GM21360 (cell line): ENCODE measurements around the gene ZNF282.

Experiments
- ATAC-seq: cut with Tn5 transposase; IDR thresholded peaks from one replicate; pipeline ENCODE4 v1.9.1; 2021; ENCODE audit warnings: mild to moderate bottlenecking, moderate library complexity; ENCODE audit not compliant: unreplicated experiment

The ZNF282 gene

GRCh38 chr7:149195180-149196150 lies at the start of gene ZNF282:
ZNF282 (plus strand) TSS chr7:149195546; CDS start chr7:149195590, 44 bp downstream.
- peak; percentile 92 for ATAC-seq

- peak; percentile 71 for ATAC-seq
These were observed 48.1 kb upstream of the ZNF282 start, which contains the start of gene ZNF398 for GRCh38 chr7:149147072-149147751. ZNF398 (plus strand) TSS chr7:149147453; CDS start chr7:149147743, 290 bp downstream.

GRCh38 chr7:149147752-149148653 lies 47.3 kb upstream of the ZNF282 start:
- peak; percentile 21 for ATAC-seq

GRCh38 chr7:149150981-149151380 lies 44.4 kb upstream of the ZNF282 start:
- ATAC-seq = no peak

GRCh38 chr7:149153346-149153745 lies 42.0 kb upstream of the ZNF282 start:
- no peak for ATAC-seq

GRCh38 chr7:149154056-149154455 lies 41.3 kb upstream of the ZNF282 start:
- ATAC-seq = no peak

GRCh38 chr7:149156898-149157297 lies 38.4 kb upstream of the ZNF282 start:
- ATAC-seq = no peak

- no peak for ATAC-seq
These were observed 34.0 kb upstream of the ZNF282 start for GRCh38 chr7:149161241-149161848.

GRCh38 chr7:149166142-149166541 lies 29.2 kb upstream of the ZNF282 start:
- no peak for ATAC-seq

GRCh38 chr7:149166630-149167352 lies 28.6 kb upstream of the ZNF282 start:
- no peak for ATAC-seq

GRCh38 chr7:149171892-149172533 lies 23.3 kb upstream of the ZNF282 start:
- no peak for ATAC-seq

- no peak for ATAC-seq
These were observed 22.8 kb upstream of the ZNF282 start for GRCh38 chr7:149172534-149172920.

GRCh38 chr7:149175150-149175549 lies 20.2 kb upstream of the ZNF282 start:
- ATAC-seq = no peak

- no peak for ATAC-seq
These were observed 16.1 kb upstream of the ZNF282 start for GRCh38 chr7:149179241-149179640.

GRCh38 chr7:149180722-149181449 lies 14.5 kb upstream of the ZNF282 start:
- no peak for ATAC-seq

- ATAC-seq = no peak
These were observed 13.9 kb upstream of the ZNF282 start for GRCh38 chr7:149181450-149181790.

GRCh38 chr7:149184274-149184673 lies 11.1 kb upstream of the ZNF282 start:
- no peak for ATAC-seq

- no peak for ATAC-seq
These were observed 7.1 kb upstream of the ZNF282 start for GRCh38 chr7:149188213-149188612.
